Ovary (tissue), 3 donors: ENCODE data around the gene VPS51.

Source experiments
- POLR2A ChIP-seq: fragments of 450-650 bp; IDR thresholded peaks from one replicate; pipeline ENCODE4 v1.6.1; 2017; ENCODE audit warnings: antibody characterized with exemption, mild to moderate bottlenecking, moderate library complexity
- TF ChIP-seq, protein P1 (sequence below), 3 donors: fragments of 450-650 bp in 2 of 3; fragments of 200-600 bp in 1 of 3; IDR thresholded peaks; one replicate each; pipeline versions ENCODE4 v1.5.1 to v1.8.0; 2016 to 2022; ENCODE audit warnings: antibody characterized with exemption in 3 of 3, mild to moderate bottlenecking in 1 of 3
- donor health status: DM: no; HTN: no; CAD: no.

DNA sequence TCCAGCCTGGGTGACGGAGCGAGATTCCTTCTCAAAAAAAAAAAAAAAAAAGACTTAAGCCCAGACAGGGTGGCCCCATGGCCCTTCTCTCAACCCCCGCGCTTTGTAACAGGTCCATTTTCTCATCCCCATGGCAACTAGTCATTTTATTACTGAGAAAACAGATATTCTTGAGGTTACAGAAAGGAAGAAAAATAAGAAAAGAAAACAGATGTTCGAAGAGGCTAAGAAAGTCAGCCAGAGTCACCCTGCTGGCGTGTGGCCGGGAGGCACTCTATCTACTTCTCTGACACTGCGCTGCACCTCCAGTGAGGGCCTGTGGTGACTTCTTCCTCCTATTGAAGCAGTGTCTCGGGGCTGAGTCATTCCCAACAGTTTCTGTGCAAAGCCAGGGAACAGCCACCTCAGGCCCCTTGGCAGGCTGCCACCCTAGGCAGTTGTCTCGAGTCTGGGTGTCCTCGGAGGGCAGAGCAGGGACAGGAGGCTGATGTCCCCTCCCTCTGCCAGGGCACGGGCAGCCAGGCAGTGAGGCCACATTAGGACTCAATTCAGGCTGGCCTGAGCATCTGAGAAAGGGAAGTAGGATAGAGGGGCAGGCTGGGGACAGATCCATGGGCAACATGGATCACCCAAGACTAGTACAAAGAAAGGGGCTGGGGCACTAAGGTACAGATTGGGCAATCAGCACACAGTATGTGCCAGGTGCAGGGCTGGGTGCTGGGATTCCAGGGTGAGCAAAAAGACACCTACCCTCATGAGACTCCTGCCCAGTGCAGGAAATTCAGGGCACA is 54.7 kb downstream of the VPS51 start:
- TF ChIP-seq, protein P1, sequence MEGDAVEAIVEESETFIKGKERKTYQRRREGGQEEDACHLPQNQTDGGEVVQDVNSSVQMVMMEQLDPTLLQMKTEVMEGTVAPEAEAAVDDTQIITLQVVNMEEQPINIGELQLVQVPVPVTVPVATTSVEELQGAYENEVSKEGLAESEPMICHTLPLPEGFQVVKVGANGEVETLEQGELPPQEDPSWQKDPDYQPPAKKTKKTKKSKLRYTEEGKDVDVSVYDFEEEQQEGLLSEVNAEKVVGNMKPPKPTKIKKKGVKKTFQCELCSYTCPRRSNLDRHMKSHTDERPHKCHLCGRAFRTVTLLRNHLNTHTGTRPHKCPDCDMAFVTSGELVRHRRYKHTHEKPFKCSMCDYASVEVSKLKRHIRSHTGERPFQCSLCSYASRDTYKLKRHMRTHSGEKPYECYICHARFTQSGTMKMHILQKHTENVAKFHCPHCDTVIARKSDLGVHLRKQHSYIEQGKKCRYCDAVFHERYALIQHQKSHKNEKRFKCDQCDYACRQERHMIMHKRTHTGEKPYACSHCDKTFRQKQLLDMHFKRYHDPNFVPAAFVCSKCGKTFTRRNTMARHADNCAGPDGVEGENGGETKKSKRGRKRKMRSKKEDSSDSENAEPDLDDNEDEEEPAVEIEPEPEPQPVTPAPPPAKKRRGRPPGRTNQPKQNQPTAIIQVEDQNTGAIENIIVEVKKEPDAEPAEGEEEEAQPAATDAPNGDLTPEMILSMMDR (IDR thresholded peaks at IDR 0.05): no peak
- no peak for TF ChIP-seq POLR2A
